Fibroblast of mammary gland (primary cell): ENCODE measurements around the gene CARNS1.

Experiments
- DNase-seq: peaks from one replicate; pipeline ENCODE4 v3.0.0-alpha.2; 2010; ENCODE audit warnings: low read depth
- H3K4me3 ChIP-seq: 2 replicates; pipeline ENCODE4 v1.5.1; 2011; ENCODE audit warnings: low read depth, mild to moderate bottlenecking, low read length, moderate library complexity; ENCODE audit not compliant: control insufficient read depth
- CTCF ChIP-seq: conservative IDR thresholded peaks from 2 replicates; pipeline ENCODE4 v1.5.1; 2011; ENCODE audit warnings: low read depth, low read length, inconsistent platforms; ENCODE audit not compliant: control insufficient read depth, insufficient read depth

CARNS1 gene

GRCh38 chr11:67369275-67369674 lies 46.2 kb upstream of the CARNS1 start:
- DNase-seq: no peak
- no peak for TF ChIP-seq CTCF
- no peak overlapping the region for H3K4me3 ChIP-seq

GRCh38 chr11:67369801-67370284 lies 45.6 kb upstream of the CARNS1 start:
- DNase-seq: no peak
- H3K4me3 ChIP-seq: no peak overlapping the region
- no peak for TF ChIP-seq CTCF

- peak; percentile 54 for DNase-seq
- no peak for TF ChIP-seq CTCF
- H3K4me3 ChIP-seq: no peak overlapping the region
Measured at GRCh38 chr11:67370351-67371076, 45.0 kb upstream of the CARNS1 start.

GRCh38 chr11:67371189-67371910 lies 44.1 kb upstream of the CARNS1 start:
- DNase-seq: peak; percentile 61
- H3K4me3 ChIP-seq: peak overlapping the region; percentile 52
- TF ChIP-seq CTCF: peak; percentile 54

- DNase-seq: no peak
- TF ChIP-seq CTCF: no peak
- peak overlapping the region; percentile 52 for H3K4me3 ChIP-seq
Measured at GRCh38 chr11:67371911-67372320, 43.6 kb upstream of the CARNS1 start.

- DNase-seq: no peak
- peak overlapping the region; percentile 58 for H3K4me3 ChIP-seq
- TF ChIP-seq CTCF: no peak
Measured at GRCh38 chr11:67372321-67372992, 43.0 kb upstream of the CARNS1 start.
